H9 (cell line): Measurements from ENCODE around the gene DUOX2. TPM values are rescaled to one million over a fixed set of nuclear protein-coding genes. Genes with fewer than 3 reads are reported as not detected.
"Not testable (repeated sequence)": the region's sequence is repeated elsewhere in the genome, so short reads cannot be mapped to it uniquely, and the experiment has no call there.

Source experiments
- DNase-seq: peaks from one replicate; pipeline ENCODE4 v3.0.0-alpha.2; 2017
- H2AFZ ChIP-seq: one replicate; pipeline ENCODE4 v1.6.1; 2013; ENCODE audit warnings: mild to moderate bottlenecking, low read length, control low read depth, moderate library complexity
- H2AK5ac ChIP-seq: 2 replicates; pipeline ENCODE4 v1.6.1; 2013; ENCODE audit warnings: low read length, control low read depth, mixed read lengths; ENCODE audit not compliant: insufficient read length
- H2BK120ac ChIP-seq: one replicate; pipeline ENCODE4 v1.6.1; 2013; ENCODE audit warnings: low read depth, mild to moderate bottlenecking, low read length, control low read depth, inconsistent platforms; ENCODE audit not compliant: poor library complexity, severe bottlenecking
- H2BK12ac ChIP-seq: 2 replicates; pipeline ENCODE4 v1.6.1; 2013; ENCODE audit warnings: low read length, control low read depth, mixed read lengths, low read depth; ENCODE audit not compliant: insufficient read length
- H2BK15ac ChIP-seq: 2 replicates; pipeline ENCODE4 v1.6.1; 2013; ENCODE audit warnings: low read depth, low read length, control low read depth
- H2BK20ac ChIP-seq: one replicate; pipeline ENCODE4 v1.6.1; 2013; ENCODE audit warnings: low read depth, mild to moderate bottlenecking, low read length, control low read depth, inconsistent platforms; ENCODE audit not compliant: poor library complexity, severe bottlenecking
- H2BK5ac ChIP-seq: 2 replicates; pipeline ENCODE4 v1.6.1; 2013; ENCODE audit warnings: low read length, control low read depth, mixed read lengths; ENCODE audit not compliant: insufficient read length
- H3K14ac ChIP-seq: 2 replicates; pipeline ENCODE4 v1.6.1; 2013; ENCODE audit warnings: low read length, control low read depth; ENCODE audit not compliant: insufficient read depth
- H3K18ac ChIP-seq: 2 replicates; pipeline ENCODE4 v1.6.1; 2013; ENCODE audit warnings: low read depth, mild to moderate bottlenecking, mixed read lengths, low read length, control low read depth; ENCODE audit not compliant: insufficient read length
- H3K23ac ChIP-seq: 2 replicates; pipeline ENCODE4 v1.6.1; 2013; ENCODE audit warnings: low read length, control low read depth, mixed read lengths, low read depth; ENCODE audit not compliant: insufficient read length
- H3K23me2 ChIP-seq: 2 replicates; pipeline ENCODE4 v1.6.1; 2013; ENCODE audit warnings: low read depth, mild to moderate bottlenecking, mixed read lengths, low read length, control low read depth; ENCODE audit not compliant: insufficient read length, poor library complexity, severe bottlenecking
- H3K27ac ChIP-seq: 2 replicates; pipeline ENCODE4 v1.5.1; 2013; ENCODE audit warnings: low read length, control low read depth, mixed read lengths, low read depth; ENCODE audit not compliant: insufficient read length
- H3K27me3 ChIP-seq: 2 replicates; pipeline ENCODE4 v1.6.1; 2013; ENCODE audit warnings: low read length, control low read depth, inconsistent platforms; ENCODE audit not compliant: insufficient read depth
- H3K4ac ChIP-seq: 2 replicates; pipeline ENCODE4 v1.6.1; 2013; ENCODE audit warnings: low read depth, mild to moderate bottlenecking, control low read depth, inconsistent platforms, low read length, moderate library complexity
- H3K4me1 ChIP-seq: 2 replicates; pipeline ENCODE4 v1.6.1; 2013; ENCODE audit warnings: low read length, control low read depth, inconsistent platforms; ENCODE audit not compliant: insufficient read depth
- H3K4me2 ChIP-seq: 2 replicates; pipeline ENCODE4 v1.6.1; 2013; ENCODE audit warnings: low read length, control low read depth, mixed read lengths; ENCODE audit not compliant: insufficient read length, insufficient read depth
- H3K56ac ChIP-seq: 2 replicates; pipeline ENCODE4 v1.6.1; 2013; ENCODE audit warnings: low read depth, mild to moderate bottlenecking, mixed read lengths, low read length, control low read depth; ENCODE audit not compliant: insufficient read length
- H3K79me1 ChIP-seq: 2 replicates; pipeline ENCODE4 v1.6.1; 2013; ENCODE audit warnings: low read depth, mild to moderate bottlenecking, moderate library complexity, low read length, control low read depth, inconsistent platforms; ENCODE audit not compliant: insufficient read depth, poor library complexity, severe bottlenecking
- H3K79me2 ChIP-seq: 2 replicates; pipeline ENCODE4 v1.6.1; 2013; ENCODE audit warnings: low read length, control low read depth, inconsistent platforms; ENCODE audit not compliant: insufficient read depth
- H3K9ac ChIP-seq: 2 replicates; pipeline ENCODE4 v1.6.1; 2013; ENCODE audit warnings: low read length, control low read depth, mixed read lengths; ENCODE audit not compliant: insufficient read length; ENCODE audit errors: extremely low read depth
- H3K9me3 ChIP-seq: one replicate; pipeline ENCODE4 v1.6.1; 2013; ENCODE audit warnings: low read depth, low read length, inconsistent platforms; ENCODE audit not compliant: control insufficient read depth
- H3T11ph ChIP-seq: one replicate; pipeline ENCODE4 v1.6.1; 2013; ENCODE audit warnings: mild to moderate bottlenecking, low read length, control low read depth, inconsistent platforms
- H4K20me1 ChIP-seq: one replicate; pipeline ENCODE4 v1.6.1; 2013; ENCODE audit not compliant: control insufficient read depth, insufficient read length, insufficient read depth
- H4K5ac ChIP-seq: 2 replicates; pipeline ENCODE4 v1.6.1; 2013; ENCODE audit warnings: low read depth, mild to moderate bottlenecking, mixed read lengths, low read length, control low read depth; ENCODE audit not compliant: insufficient read length
- H4K8ac ChIP-seq: replicated peaks from 2 replicates; pipeline ENCODE4 v1.6.1; 2013; ENCODE audit warnings: low read length, control low read depth, mixed read lengths, low read depth; ENCODE audit not compliant: insufficient read length
- H4K91ac ChIP-seq: 2 replicates; pipeline ENCODE4 v1.6.1; 2013; ENCODE audit warnings: low read depth, mild to moderate bottlenecking, moderate library complexity, mixed read lengths, low read length, control low read depth; ENCODE audit not compliant: insufficient read length
- H3K27ac Mint-ChIP-seq, 3 experiments: 2 replicates in 2 of 3; 3 replicates in 1 of 3; pipeline ENCODE4 v1.8.0; 2020 to 2021; ENCODE audit warnings: mixed read lengths in 3 of 3, mild to moderate bottlenecking in 1 of 3, moderate library complexity in 1 of 3
- H3K27me3 Mint-ChIP-seq: 2 replicates; pipeline ENCODE4 v1.8.0; 2021; ENCODE audit warnings: low read depth, mild to moderate bottlenecking, moderate library complexity, mixed read lengths
- H3K36me3 Mint-ChIP-seq, 3 experiments: 2 replicates in 2 of 3; 3 replicates in 1 of 3; pipeline ENCODE4 v1.8.0; 2020 to 2021; ENCODE audit warnings: low read depth in 3 of 3, mixed read lengths in 3 of 3; ENCODE audit not compliant: insufficient read depth in 1 of 3
- H3K4me1 Mint-ChIP-seq, 2 experiments: 2 replicates each; pipeline ENCODE4 v1.8.0; 2020; ENCODE audit warnings: mixed read lengths in 2 of 2
- H3K4me3 Mint-ChIP-seq, 2 experiments: 2 replicates in 1 of 2; 3 replicates in 1 of 2; pipeline ENCODE4 v1.8.0; 2020 to 2021; ENCODE audit warnings: mild to moderate bottlenecking in 2 of 2, mixed read lengths in 2 of 2, moderate library complexity in 1 of 2
- H3K9me3 Mint-ChIP-seq, 2 experiments: 2 replicates in 1 of 2; 3 replicates in 1 of 2; pipeline ENCODE4 v1.8.0; 2020; ENCODE audit warnings: mild to moderate bottlenecking in 2 of 2, mixed read lengths in 2 of 2, moderate library complexity in 1 of 2
- CTCF ChIP-seq: fragments of 200-600 bp; sonication (generic); conservative IDR thresholded peaks from 3 replicates; pipeline ENCODE4 v1.8.0; 2021; ENCODE audit warnings: antibody characterized with exemption, mild to moderate bottlenecking
- WGBS: extraction: QIAGEN DNeasy Blood & Tissue Kit; methylation state at CpG from one replicate; pipeline ENCODE4 v1.1.7; 2013; ENCODE audit warnings: missing lambda C conversion rate, low lambda C conversion rate, mixed read lengths; ENCODE audit not compliant: insufficient read length; ENCODE audit errors: extremely low coverage; 5-methylcytosine and 5-hydroxymethylcytosine counted together
- total RNA-seq: library from RNA; stranded (reverse); gene quantifications from 2 replicates; pipeline ENCODE4 v1.2.1, GENCODE V29; 2021

DUOX2 gene
- total RNA-seq, 1 experiment from 2014 or later, result 0.42 TPM

- Histone ChIP-seq H3K23ac (no peak overlapping the region), H4K8ac (no peak overlapping the region), H3K79me2 (no peaks in the 10 kb centered on the region), H3K4ac (no peak overlapping the region), H3K18ac (no peak overlapping the region), H4K5ac (no peak overlapping the region), H3K14ac (no peak overlapping the region), H3K23me2 (no peaks in the 10 kb centered on the region), H2BK20ac (no peak overlapping the region), H3K27me3 (no peaks in the 10 kb centered on the region), H3K56ac (no peak overlapping the region), H2AK5ac (no peak overlapping the region), H3T11ph (no peak overlapping the region), H2BK15ac (no peak overlapping the region), H4K20me1 (no peaks in the 10 kb centered on the region), H3K79me1 (no peaks in the 10 kb centered on the region), H2BK12ac (no peak overlapping the region), H3K4me2 (no peak overlapping the region), H2BK5ac (no peak overlapping the region), H3K27ac (no peak overlapping the region), H2BK120ac (no peak overlapping the region), H3K9me3 (no peaks in the 10 kb centered on the region), H3K9ac (no peak overlapping the region), H3K4me1 (no peaks in the 10 kb centered on the region), H2AFZ (no peak overlapping the region), H4K91ac (no peak overlapping the region)
- no peak overlapping the region for H3K4me3 Mint-ChIP-seq
- no peak for TF ChIP-seq CTCF
- peaks cover 2 to 3% of the 10 kb centered on the region in 2 experiments; a peak in 1 of 4 replicates for H3K4me1 Mint-ChIP-seq
- no peaks in the 10 kb centered on the region for H3K9me3 Mint-ChIP-seq
- peaks cover 9% of the 10 kb centered on the region for H3K27me3 Mint-ChIP-seq
- no peak for DNase-seq
- H3K36me3 Mint-ChIP-seq, result no peaks in the 10 kb centered on the region
- no peak overlapping the region for H3K27ac Mint-ChIP-seq
Measured at GRCh38 chr15:45083223-45083622, 30.7 kb downstream of the DUOX2 start.

GRCh38 chr15:45082412-45082811, 31.6 kb downstream of the DUOX2 start:
- DNase-seq, H3K27ac ChIP-seq, H2AFZ ChIP-seq, H4K5ac ChIP-seq, H3K4me2 ChIP-seq, H3K4me1 Mint-ChIP-seq, H3K4me1 ChIP-seq, H4K20me1 ChIP-seq, H2BK120ac ChIP-seq, H3T11ph ChIP-seq, H3K36me3 Mint-ChIP-seq, H3K9me3 Mint-ChIP-seq, H2AK5ac ChIP-seq, H3K18ac ChIP-seq, H3K9ac ChIP-seq, H3K27ac Mint-ChIP-seq, H3K4me3 Mint-ChIP-seq, H3K79me2 ChIP-seq, H4K8ac ChIP-seq, H2BK15ac ChIP-seq, H3K56ac ChIP-seq, H2BK12ac ChIP-seq, H3K27me3 Mint-ChIP-seq, H2BK20ac ChIP-seq, H3K79me1 ChIP-seq, H4K91ac ChIP-seq, H3K23me2 ChIP-seq, H3K9me3 ChIP-seq, H3K4ac ChIP-seq, H3K23ac ChIP-seq, H2BK5ac ChIP-seq, H3K27me3 ChIP-seq, H3K14ac ChIP-seq: not testable (repeated sequence)
- WGBS, result no CpG with 5 or more reads among the region's 10 CpGs
